Stimulated activated CD4-positive, alpha-beta T cell treated with anti-CD3 and anti-CD28 coated beads, Interleukin-1b, Interleukin-23, amount 100 ng/mL, for 48 hours (primary cell): ENCODE measurements around the gene PPFIBP2.

Source experiments
- DNase-seq: peaks from one replicate; pipeline ENCODE4 v3.0.0-alpha.2; 2020

Gene PPFIBP2

GRCh38 chr11:7558046-7558445 is 44.2 kb downstream of the PPFIBP2 start:
- DNase-seq: no peak

- no peak for DNase-seq
Measured at GRCh38 chr11:7559398-7560283, 45.8 kb downstream of the PPFIBP2 start.

- DNase-seq: no peak
Measured at GRCh38 chr11:7561562-7561961, 47.8 kb downstream of the PPFIBP2 start.

- DNase-seq: no peak
Measured at GRCh38 chr11:7563281-7563680, 49.5 kb downstream of the PPFIBP2 start.

GRCh38 chr11:7564803-7565202 is 51.0 kb downstream of the PPFIBP2 start:
- no peak for DNase-seq

- DNase-seq: no peak
Measured at GRCh38 chr11:7567311-7567710, 53.5 kb downstream of the PPFIBP2 start.

- no peak for DNase-seq
Measured at GRCh38 chr11:7569044-7569443, 55.2 kb downstream of the PPFIBP2 start.

- no peak for DNase-seq
Measured at GRCh38 chr11:7570241-7570640, 56.4 kb downstream of the PPFIBP2 start.

- DNase-seq: no peak
Measured at GRCh38 chr11:7570938-7571521, 57.2 kb downstream of the PPFIBP2 start.

GRCh38 chr11:7571640-7572000 is 57.8 kb downstream of the PPFIBP2 start:
- no peak for DNase-seq

- DNase-seq: no peak
Measured at GRCh38 chr11:7572001-7572712, 58.4 kb downstream of the PPFIBP2 start.

- DNase-seq: no peak
Measured at GRCh38 chr11:7573193-7573557, 59.4 kb downstream of the PPFIBP2 start.

- no peak for DNase-seq
Measured at GRCh38 chr11:7573558-7574296, 59.9 kb downstream of the PPFIBP2 start.

- DNase-seq: no peak
Measured at GRCh38 chr11:7574491-7575130, 60.8 kb downstream of the PPFIBP2 start.

GRCh38 chr11:7575841-7576725 is 62.3 kb downstream of the PPFIBP2 start:
- DNase-seq: peak; percentile 30

GRCh38 chr11:7576726-7577290 is 63.0 kb downstream of the PPFIBP2 start:
- DNase-seq: no peak

- no peak for DNase-seq
Measured at GRCh38 chr11:7577291-7578190, 63.7 kb downstream of the PPFIBP2 start.

- no peak for DNase-seq
Measured at GRCh38 chr11:7578276-7578955, 64.6 kb downstream of the PPFIBP2 start.

- DNase-seq: no peak
Measured at GRCh38 chr11:7579361-7579791, 65.6 kb downstream of the PPFIBP2 start.
